GM12892 (cell line): ENCODE measurements around the gene EVL.

ENCODE experiments used
- DNase-seq: peaks from one replicate; pipeline ENCODE4 v3.0.0; 2011; ENCODE audit not compliant: insufficient read length
- FAIRE-seq: peaks from 2 replicates; lab custom pipeline; 2011; peaks lifted over from hg19 to GRCh38; lab: Jason Lieb, UNC
- POLR2A ChIP-seq: IDR thresholded peaks from 2 replicates; pipeline ENCODE4 v1.6.1; 2011; ENCODE audit warnings: low read depth, low read length, control low read depth
- POLR2AphosphoS5 ChIP-seq: IDR thresholded peaks from 2 replicates; pipeline ENCODE4 v1.6.1; 2011; ENCODE audit warnings: low read depth, low read length, control low read depth
- TAF1 ChIP-seq: IDR thresholded peaks from 2 replicates; pipeline ENCODE4 v1.6.1; 2011; ENCODE audit warnings: low read depth, mild to moderate bottlenecking, control low read depth, low read length, borderline replicate concordance

EVL gene

DNA sequence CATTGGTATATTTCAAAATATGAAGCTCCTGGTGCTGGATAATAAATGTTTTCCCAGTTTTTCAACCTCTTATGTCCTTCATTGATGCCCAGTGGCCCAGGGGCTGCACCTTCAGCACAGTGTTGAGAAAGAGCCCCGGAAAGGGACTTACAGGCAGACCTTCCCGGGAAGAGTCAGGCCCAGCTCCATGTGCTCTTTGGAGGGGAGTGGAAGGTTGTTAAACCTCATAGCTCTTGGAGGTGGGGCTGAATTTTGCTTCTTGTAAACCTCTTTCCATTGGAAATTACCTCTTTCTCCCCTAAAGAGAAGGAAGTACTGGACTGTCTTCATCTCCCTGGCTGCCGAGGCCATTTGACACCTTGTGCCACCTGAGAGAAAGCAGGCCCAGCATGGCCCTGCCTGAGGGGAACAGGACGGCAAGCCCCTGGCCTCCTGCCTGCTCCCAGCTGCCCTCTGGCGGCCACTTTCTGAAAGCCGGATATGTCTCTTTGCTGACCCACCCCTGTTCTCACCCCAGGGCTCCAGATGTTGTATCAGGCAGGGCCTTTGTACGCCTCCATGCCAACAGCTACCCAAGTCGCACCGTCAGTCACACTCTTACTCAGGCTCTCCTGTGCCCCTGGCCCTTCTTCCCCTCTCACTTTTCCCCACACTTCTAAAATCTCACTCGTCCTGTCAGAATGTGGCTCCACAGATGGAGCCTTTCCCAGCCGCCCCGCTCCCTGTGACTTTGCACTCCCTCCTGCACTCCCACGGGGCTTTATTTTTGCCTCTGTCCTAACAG lies 43.0 kb downstream of the EVL start:
- FAIRE-seq, result peak; percentile 96
- no peak for TF ChIP-seq POLR2AphosphoS5
- no peak for TF ChIP-seq POLR2A
- no peak for TF ChIP-seq TAF1
- peak; percentile 76 for DNase-seq

DNA sequence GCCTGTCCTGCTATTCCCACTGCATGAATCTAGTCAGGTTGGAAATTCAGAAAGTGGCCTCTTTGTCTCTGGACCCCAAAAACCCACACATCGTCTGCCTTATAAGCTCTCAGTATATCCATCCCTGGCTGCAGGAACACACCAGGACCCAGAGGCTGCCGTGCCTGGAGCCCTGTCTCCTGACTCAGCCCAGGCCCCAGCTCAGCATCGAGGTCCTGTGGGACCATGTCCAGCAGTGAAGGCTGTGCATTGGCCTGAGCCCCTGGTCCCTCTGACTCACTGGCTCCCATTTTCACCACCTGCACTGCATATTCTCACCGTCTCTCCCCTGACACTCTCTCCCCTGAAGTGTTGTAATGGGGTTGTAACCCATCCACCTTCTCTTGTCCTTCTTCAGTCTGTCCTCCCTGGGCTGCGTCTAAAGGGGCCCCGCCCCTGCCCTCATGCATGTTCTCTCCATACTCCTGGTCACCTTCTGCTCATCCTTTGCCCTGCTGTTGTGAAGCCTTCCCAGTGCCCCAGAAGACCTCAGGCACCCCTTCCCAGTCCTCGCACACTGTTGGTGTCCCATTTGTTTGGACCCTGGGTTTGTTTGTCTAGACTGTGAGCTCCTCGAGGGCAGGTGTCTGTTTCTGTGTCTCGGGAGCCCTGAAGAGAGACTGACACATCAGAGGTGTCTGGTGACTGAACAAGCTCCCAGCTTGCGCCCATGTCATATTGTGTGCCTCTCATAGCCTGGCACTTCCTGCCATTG lies 43.8 kb downstream of the EVL start:
- TF ChIP-seq TAF1, result no peak
- TF ChIP-seq POLR2AphosphoS5, result no peak
- TF ChIP-seq POLR2A, result no peak
- no peak for FAIRE-seq
- no peak for DNase-seq

DNA sequence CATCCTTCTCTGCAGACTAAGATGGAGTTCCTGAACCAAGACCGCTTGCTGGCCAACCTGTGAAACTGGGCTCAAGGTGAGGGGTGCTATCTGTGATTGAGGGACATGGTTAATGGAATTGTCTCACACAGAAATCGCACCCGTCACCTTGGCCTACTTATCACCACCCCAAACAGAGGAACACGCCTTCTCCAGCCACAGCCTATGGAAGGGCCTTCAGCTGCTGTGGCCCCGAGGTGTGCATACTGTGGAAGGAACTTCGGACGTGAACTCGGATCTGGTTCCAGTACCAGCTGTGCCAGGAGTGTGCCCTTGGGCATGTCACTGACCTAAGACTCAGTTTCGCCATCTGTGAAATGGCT lies 44.4 kb downstream of the EVL start:
- DNase-seq, result no peak
- TF ChIP-seq POLR2A (no peak), POLR2AphosphoS5 (no peak), TAF1 (no peak)
- FAIRE-seq, result no peak

DNA sequence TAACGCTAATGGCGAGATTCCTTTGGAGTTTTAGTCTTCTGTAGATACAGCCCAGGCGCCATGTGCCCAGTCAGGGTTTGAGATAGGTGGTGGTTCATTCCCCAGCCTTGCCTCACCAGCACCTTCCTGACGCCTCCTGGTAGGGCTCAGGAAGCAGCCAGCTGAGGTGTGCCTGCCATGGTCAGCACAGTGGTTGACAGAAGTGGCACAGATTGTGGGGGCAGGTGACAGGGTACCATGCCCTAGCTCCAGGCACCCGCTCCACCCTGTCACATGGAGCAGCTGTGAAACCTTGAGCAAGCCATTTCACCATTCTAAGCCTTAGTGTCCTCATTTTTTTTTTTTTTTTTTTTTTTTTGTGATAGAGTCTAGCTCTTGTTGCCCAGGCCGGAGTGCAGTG lies 45.6 kb downstream of the EVL start:
- DNase-seq (no peak), FAIRE-seq (no peak)
- TF ChIP-seq POLR2AphosphoS5 (no peak), TAF1 (no peak), POLR2A (no peak)

DNA sequence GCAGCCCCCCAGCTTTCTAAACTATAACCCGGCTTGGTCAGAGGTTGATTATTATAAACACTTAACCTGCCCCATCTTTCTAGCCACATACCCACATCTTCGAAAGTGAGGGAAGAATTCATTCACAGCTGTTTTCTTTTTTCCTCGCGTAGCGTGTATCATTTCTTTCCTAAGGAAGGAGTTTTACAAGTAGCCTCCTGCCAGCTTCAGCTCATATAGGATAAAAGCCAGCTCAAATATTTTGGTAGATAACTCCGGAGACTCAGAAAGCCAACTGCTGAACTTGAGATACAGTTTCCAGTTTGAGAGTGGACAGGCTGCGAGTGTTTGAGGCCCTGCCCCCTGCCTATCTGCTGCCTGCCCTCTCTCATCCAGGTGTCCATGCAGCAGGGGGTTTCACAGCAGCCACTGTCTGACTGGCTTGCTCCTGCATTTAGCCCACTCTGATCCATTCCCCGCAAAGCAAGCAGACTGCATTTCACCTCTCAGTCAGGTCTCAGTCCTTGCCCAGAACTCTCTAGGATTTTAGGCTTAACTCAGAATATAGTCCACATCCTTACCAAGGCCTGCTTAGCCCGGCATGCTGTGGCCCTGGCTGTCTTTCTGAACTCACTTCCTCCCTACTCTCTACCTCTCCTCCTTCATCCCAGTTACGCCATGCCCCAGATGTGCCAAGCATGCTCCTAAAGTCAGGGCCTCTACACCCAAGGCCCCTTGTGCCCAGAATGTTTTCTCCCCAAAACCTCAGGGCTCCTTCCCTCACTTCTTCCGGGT lies 46.9 kb downstream of the EVL start:
- DNase-seq, result no peak
- no peak for FAIRE-seq
- no peak for TF ChIP-seq TAF1
- no peak for TF ChIP-seq POLR2A
- no peak for TF ChIP-seq POLR2AphosphoS5

DNA sequence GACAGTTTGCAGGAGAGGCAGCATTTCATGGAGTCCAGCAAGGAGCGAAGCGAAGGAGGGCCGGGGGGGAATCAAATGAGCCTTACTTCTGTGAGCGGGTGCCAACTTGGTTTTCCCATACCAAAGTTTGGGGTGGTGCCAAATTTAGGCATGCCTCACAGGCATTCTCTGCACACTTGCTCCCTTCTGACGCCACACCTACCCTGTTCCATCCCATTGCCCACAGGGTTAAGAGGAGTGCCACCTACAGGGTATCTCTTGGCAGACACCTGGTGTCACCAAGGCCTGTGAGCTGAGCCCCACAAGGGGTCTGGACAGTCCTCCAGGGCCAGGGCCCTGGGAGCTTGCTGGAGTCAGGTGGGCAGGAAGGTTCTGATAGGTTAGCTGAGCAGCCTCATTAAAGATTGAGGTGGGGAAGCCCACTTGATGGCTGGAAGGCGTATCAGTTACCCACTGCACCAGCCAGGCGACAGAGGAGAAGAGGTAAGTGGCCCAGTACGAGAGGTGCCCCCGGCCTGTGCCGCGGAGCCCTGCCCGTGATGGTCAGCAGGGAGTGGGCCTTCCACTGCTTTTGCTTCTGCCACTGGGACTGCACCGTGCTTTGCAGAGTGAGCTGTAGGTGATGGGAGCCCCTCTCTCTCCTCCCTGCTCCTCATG lies 49.0 kb downstream of the EVL start:
- FAIRE-seq (no peak), DNase-seq (no peak)

DNA sequence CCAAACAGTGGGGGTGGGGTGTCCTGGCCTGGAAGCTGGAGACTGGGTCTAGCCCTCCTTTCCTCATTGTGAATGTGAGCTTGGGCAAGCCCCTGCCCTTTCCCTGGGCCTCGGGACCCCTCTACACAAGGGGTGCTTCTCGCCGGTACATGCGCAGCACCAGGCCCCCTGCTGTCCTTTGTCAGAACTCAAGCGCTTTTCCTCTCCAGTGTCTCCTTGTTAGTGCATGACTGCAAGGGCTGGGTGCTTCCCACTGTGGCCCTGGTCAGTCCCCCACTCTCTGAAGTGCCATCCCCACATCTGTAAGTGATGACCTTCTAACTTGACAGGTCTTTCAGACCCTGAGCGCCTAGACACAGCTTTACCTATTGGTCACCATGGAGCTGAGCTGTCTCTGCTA lies 50.0 kb downstream of the EVL start:
- no peak for FAIRE-seq
- no peak for DNase-seq

More for the DNA sequence above, 49.0 kb downstream of the EVL start:
- no peak for TF ChIP-seq TAF1
- TF ChIP-seq POLR2A, result no peak
- no peak for TF ChIP-seq POLR2AphosphoS5

DNA sequence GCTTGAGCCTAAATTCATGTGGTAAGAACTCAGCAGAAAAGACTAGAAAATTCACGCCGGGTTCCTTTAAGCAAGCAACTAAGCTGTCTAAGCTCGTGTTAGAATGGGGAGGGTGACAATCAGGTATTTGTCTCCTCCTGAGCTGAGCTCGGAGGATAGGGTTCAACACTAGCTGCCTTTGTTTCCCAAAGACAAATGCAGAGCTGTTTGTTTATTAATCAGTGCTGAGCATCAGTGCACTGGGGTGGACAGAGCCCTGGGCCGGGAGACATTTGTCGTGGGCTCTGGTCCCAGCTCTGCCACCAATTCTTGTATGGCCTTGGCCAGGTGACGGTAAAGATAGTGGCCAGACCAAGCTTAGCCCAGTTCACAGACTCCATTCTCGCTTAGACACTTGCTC lies 50.5 kb downstream of the EVL start:
- no peak for DNase-seq
- no peak for FAIRE-seq
- no peak for TF ChIP-seq TAF1
- no peak for TF ChIP-seq POLR2AphosphoS5
- TF ChIP-seq POLR2A, result no peak

More for the DNA sequence above, 50.0 kb downstream of the EVL start:
- TF ChIP-seq TAF1, result no peak
- no peak for TF ChIP-seq POLR2A
- no peak for TF ChIP-seq POLR2AphosphoS5

DNA sequence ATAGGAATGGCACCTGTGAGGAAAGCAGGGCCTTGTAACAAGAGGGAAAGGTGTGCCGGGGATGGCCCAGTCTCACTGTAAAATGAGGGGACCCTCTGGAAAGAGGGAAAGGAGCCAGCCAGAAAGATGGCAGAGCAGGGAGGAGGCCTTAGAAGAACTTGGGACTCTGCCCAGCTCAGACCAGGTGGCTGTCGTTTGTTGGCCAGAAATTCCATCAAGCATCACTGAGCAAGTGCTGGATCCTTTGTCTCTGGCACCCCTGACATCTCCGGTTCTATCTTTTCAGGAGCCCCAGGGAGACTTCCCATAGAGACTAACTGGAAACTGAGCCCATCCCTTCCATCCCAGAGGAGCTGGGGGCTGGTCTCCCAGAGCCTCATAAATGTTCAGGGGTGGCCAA lies 50.9 kb downstream of the EVL start:
- DNase-seq (no peak), FAIRE-seq (no peak)
- TF ChIP-seq POLR2A (no peak), POLR2AphosphoS5 (no peak), TAF1 (no peak)

DNA sequence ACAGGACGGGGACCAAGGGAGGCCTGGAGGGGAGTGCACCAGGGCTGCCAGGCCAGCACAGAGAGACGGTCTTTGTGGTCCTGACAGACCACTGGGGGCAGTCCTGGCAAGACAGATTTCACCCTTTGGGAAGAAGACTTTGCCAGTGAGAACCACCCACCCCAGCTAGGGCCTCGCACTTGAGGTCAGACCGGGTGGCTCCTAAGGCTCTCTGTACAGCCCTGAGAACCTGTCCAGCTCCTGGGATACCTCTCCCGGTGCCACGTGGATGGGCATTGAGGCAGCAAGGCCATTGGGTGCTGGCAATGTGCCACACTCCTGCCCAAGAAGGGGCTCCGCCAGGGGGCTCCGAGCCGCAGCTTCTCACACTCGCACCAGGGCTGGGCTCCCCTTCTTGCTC lies 51.8 kb downstream of the EVL start:
- no peak for DNase-seq
- FAIRE-seq, result no peak
- TF ChIP-seq POLR2A, result no peak
- TF ChIP-seq TAF1, result no peak
- no peak for TF ChIP-seq POLR2AphosphoS5

DNA sequence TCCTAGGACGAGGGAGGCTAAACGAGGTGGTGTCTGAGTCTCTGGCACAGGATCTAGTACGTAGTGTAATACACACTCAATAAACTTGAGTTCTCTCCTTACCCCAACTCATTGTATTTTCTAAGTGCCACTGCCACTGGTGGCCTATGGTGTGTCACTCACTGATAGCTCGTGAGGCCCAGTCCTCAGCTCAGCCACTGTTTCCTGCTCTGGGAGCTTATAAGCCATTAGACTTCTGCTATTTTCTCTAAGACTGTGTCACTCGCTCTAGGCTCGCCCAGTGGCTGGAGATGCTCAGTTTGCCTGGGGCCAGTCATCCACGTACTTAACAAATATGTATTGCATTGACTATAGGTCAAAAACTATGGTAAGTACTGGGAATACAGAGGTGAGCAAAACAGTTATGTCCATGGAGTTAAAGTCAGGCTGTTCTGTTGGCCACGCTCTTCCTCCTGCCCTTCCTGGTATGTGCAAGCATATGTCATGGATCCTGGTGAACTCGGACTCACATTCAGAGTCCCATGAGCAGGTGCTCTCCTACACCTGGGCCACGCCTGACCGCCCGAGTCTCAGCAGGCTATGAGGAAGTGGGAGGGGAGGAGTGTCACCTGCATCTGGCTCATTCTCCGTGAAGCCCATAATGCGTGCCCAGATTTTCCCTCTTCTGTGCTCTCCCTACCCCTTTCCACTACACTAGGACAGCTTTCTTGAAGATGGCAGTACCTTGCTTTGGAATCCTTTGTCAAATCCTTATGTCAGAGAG lies 52.6 kb downstream of the EVL start:
- FAIRE-seq, result no peak
- DNase-seq, result no peak

More for the DNA sequence above, 52.6 kb downstream of the EVL start:
- TF ChIP-seq POLR2AphosphoS5 (no peak), POLR2A (no peak), TAF1 (no peak)
